NOMO-1 treated with DMSO at 0.1 percent for 48 hours (cell line): ENCODE results near the gene TNFRSF14.

ENCODE experiments used
- DNase-seq: peaks from one replicate; lab custom pipeline; 2025; ENCODE audit not compliant: unreplicated experiment; lab: John Stamatoyannopoulos, UW

TNFRSF14 gene

DNA sequence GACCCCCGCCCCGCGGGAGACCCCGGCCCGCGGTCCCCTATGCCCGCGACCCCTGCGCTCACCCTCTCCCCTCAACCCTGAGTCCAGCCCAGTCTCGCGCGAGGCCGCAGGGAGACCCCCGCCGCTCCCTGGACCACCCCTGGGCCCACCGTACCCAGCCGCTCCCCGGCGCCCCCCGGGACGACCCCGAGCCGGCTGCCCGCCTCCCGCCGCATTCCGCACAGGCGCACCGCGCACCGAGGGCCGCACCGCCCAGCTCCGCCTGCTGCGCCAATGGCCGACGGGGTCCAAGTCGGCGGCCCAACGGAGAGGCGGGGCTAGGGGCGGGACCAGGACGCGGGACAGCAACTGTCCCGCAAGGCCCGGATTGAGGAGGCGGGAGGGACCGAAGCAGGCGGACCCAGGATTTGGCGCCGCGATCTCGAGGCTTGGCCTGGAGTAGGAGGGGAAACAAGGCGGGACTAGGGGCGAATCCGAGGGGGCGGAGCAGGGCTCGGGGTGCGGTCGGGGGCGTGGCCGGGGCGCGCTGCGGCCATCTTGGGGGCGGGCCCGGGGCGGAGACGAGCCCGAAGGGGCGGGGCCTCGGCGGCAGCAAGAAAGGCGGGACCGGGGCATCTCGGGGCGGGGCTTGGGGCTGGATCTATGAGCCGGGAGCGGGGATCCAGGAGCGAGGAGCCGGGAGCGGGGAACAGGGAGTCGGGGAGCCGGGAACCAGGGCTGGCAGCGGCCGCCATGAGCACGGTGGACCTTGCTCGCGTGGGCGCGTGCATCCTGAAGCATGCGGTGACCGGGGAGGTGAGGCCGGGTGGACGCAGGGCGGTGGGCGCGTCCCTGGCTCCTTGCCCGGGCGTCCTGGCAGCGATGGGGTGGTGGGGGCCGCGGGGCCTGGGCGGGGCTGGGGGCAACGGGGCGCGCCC is 30.2 kb downstream of the TNFRSF14 start, which contains the start of gene PRXL2B:
Gene PRXL2B (plus strand): TSS at position 624 of the 917 bp plus-strand sequence. CDS start 109 bp downstream, at position 733.
- peak; percentile 97 for DNase-seq

DNA sequence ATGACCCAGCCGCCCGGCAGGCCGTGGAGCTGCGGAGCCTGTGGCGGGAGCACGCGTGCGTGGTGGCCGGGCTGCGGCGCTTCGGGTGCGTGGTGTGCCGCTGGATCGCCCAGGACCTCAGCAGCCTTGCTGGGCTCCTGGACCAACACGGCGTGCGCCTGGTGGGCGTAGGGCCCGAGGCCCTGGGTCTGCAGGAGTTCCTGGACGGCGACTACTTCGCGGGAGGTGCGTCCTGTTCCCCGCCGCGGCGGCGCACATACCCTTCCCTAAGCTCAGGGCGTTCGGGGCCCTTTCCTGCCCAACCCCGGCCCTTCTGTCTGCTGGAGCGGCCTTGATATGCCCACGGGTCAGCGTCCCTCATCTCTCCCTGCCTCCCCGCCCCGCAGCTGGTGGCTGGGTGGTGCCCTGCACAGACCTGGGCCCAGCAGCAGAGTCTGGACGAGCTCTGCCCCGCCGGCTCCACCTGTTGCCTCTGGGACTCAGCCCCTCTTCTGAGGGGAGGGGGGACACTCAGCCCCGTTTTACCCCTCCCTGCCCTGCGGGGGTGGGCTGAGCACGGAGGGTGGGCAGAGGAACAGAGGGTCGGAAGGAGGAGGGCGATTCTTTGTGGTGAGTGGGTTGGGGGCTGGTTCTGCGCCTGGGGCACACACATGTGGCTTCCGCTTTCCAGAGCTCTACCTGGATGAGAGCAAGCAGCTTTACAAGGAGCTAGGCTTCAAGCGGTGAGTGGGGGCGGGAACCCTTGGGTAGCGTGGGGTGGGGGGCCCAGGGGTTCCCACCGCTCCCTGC is 31.1 kb downstream of the TNFRSF14 start:
- DNase-seq, result no peak

DNA sequence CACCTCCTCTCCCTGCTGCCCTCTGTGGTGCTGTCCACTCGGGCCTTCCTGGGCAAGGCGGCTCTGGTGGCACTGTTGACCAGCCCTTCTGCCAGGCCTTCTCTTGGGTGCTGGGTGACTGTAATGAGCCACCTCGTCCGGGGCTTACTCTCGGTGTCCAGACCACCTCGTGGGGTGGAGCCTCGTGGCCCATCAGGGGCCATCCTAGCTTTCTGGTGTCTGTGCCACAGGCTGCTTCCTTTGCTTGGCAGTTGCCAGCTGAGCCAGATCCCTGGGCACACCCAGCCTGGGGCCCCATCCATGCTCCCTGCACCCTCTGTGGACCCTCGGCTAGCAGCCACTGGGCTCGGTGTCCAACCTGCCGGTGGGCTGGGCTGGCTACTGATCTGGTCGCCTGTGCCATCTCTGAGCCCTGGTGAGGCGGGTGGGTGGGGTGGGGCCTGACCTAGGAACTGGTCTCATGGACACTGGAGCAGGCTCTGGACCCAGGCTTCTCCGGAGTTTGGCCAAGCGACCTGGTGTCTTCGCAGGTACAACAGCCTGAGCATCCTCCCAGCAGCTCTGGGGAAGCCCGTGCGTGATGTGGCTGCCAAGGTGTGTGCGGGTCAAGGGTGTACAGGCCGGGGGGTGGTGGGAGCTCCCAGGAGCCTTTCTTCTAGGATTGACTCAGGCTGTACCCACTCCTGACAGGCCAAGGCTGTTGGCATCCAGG is 31.8 kb downstream of the TNFRSF14 start:
- DNase-seq, result no peak

DNA sequence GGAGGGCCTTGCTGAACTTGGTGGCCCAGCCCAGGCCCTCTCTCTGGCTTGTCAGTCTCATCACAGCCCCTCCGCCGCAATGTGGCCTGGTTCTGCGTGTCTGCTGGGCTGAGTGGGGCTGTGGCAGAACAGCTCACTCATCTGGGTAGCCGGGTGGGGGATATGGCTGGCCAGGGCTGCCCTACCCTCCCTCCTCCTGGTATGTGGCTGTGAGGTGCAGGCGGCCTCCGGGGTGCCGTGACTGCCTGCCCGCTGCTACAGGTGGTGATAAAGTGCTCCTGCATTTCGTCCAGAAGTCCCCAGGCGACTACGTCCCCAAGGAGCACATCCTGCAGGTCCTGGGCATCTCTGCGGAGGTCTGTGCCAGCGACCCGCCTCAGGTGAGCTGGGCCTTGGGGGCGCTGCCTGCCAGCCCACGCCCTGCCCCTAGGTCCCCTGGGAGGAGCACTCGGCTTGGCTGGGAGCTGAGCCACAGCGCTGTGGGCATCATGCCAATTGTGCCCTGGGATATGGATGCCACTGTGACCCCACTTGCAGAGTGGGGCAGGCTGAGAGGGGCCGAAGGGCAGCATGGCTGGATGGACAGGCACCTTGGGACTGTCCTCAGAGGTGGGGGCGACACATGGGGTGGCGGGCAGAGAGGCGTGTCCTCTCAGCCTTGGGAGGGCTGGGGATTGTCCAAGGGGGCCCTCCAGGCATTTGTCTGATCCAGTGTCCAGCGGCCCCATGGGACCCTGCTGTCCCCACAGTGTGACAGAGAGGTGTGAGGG is 32.7 kb downstream of the TNFRSF14 start:
- DNase-seq, result no peak

DNA sequence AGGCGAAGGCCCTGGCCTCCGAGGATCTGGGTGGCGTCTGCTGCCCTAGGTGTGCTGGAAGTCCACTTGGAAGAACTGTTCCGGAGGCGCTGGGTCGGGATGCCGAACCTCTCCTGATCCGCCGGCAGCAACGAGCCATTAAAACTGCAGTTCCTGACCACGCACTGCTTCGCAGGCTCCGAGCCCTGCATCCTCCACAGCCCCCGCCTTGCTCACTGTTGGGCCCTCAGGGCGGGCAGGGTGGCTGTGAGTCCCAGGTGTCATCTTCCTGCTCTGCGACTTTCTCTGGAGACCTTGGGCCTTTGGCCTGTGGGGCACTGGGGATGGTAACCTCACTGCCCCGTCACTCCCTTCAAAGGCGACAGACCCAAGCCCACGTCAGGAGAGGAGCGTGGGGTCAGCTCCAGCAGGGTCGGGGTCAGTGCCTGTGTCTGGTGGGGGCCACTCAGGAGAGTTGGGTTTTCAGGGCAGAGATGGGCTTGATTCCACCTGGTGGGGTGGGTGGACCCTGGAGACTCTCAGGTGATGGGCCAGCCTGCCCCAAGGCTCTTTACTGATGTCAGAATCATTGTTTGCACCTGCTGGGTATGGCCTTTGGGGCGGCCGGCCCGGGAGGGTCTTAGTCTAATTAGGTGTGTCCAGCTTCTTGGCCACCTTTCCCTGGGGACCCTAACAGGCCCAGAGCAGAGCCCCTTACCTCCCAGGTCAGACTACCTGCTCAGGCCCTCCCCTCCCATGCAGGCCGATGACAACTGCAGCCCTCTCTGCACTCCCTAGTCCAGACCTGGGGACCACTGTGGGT is 33.5 kb downstream of the TNFRSF14 start:
- DNase-seq, result no peak

DNA sequence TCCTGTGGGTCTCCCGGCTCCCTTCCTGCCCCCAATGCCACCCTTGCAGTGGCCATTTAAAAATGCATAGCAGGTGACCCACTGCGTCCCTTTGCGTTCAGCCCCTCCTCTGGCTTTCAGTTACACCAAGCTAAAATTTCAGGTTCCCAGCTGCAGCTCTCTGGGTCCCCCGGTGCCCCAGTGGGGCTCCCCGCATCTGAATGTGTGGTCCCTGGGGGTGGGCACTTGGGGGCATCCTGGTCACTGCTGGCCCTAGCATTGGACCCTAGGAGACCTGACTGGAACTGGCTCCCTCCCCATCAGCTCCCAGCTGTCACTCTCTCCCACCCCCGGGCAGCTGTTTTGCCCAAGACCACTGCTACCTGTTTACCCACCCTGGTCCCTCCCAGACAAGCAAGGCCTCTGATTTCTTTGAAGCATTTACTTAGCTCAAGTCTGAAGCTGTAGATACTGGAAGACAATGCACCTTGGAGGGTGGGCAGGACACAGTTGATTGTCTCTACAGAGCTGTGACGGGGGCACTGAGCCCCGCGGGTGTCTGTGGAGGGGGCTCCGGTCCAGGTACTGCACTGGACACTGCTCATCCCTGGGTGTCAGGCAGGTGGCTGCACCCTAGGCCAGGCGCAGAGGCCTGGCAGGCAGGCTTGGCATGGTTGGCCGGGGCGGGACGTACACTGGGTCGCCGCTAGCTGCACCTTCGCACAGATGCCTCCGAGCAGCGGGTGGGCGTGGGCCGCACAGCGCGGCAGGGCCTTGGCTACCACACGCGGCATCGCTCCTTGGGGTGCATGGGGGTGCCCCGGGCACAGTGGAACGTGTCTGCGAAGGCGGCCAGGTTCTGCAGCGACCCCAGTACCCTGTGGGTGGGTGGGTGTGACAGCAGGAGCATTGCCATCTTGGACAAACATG is 34.3 kb downstream of the TNFRSF14 start:
- no peak for DNase-seq

DNA sequence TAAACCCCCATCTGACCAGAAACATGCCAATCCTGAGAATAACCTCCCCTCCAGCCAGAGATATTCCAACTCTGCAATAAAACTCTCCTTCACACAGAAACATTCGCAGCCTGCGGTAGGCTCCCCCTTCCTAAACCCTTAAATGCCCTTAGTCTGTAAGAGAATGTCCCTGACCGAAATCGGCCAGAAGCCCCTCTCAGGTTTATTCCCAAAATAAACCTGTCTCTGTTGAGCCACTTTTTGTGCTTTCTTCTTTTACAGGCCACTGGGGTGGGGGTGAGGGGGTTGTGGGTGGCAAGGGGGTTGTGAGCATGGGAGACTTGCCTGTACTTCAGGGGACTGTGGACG is 35.0 kb downstream of the TNFRSF14 start:
- DNase-seq, result no peak

DNA sequence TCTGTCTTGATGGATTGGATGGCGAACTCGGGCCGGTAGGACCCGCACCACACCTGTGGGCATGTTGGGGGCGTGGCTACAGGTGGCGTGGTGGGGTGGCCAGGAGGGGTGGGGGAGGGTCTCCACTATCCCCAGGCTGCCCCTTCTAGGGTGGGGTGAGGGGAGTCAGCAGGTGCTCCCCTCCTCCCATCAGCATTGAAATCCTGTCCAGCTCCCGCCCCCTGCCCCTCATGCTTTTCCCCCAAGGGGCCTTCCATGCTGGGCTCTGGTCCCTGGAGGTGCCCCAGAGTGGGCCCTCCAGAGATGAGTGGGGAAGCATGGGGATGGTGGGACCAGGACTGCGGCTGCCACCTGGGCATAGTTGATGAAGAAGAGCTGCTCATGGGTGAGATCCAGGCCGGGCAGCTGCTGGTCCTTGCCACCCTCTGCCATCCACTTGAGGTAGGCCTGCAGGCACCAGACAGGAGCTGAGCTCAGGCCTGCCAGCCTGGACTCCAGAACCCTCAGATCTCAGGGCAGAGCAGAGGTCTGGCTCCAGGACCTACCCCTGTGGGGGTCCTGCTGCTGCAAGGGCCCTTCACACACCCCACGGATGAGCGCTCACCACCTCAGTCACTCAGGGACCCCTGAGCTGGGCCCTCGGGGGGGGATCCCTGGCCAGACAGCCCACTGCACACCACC is 35.5 kb downstream of the TNFRSF14 start:
- no peak for DNase-seq

DNA sequence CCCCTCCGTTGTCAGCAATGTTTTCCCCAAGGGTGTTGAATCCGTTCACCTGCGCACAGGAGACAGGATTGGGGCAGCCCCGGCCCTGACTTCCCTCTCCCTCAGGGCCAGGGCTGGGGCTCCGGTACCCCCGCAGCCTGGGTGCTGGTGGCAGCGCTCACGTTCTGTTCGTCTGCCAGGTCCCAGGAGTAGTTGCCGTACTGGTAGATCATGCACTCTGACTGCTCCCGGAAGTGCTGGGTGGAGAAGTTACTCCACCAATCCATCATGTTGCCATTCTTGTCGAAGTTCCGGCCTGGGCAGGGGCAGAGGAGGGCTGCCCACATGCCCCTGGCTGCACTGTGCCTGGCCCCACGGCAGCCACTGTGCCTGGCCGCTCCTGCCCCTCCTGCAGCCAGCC is 36.5 kb downstream of the TNFRSF14 start:
- DNase-seq, result peak; percentile 26

DNA sequence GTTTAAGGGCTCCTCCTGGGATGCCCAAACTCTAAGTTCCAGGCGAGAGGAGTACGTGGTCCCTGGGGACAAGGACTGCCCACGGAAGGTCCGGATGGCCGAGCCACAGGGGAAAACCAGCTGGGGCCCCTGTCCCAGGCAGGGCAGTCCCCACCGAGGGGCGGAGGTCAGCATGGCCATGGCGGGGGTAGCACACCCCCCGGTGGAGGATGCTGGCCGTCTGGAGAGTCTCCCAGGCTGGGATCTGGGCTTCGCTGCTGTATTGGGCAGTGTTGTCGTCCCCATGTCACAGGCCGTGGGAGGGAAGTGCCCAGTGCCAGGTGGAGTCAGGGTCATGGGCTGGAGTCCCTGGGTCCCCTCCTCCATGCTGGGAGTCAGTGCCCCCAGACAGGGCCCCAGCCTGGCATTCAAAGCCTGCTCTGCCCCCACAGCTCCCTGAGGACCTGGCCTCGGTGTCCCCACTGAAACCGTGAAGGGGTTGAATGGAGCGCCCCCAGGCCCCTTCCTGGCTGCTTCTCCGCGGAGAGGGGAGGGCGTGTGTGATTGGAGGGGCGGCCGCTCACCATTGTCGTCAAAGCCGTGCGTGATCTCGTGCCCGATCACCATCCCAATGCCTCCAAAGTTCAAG is 37.2 kb downstream of the TNFRSF14 start:
- DNase-seq, result no peak

DNA sequence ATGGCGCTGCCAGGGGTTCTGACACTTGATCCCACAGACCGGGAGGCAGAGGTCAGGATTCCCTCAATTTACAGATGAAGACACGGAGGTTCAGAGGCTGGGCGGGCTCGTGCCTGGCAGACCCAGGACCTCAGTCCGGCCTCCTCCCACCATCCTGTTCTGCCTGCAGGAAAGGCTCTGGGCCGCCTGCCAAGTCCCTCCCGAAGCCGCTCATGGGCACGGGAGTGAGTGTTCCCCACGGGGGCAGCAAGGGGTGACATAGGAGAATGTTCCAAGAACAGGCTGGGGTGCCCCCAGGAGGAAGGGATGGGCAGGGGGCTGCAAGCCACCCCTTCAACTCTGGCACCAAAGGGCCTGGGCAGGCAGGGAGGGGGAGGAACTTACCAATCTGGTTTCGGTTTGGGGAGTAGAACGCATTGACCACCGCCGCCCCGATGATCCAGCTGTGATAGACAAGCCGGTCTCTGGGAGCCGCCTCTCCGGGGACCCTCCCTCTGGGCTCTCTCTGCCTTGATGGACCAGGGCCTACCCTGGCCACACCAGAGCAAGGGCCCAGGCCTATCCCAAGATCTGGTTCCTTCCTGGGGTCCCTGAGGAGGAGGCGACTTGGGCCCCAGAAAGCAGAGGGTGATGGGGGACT is 38.0 kb downstream of the TNFRSF14 start:
- no peak for DNase-seq

DNA sequence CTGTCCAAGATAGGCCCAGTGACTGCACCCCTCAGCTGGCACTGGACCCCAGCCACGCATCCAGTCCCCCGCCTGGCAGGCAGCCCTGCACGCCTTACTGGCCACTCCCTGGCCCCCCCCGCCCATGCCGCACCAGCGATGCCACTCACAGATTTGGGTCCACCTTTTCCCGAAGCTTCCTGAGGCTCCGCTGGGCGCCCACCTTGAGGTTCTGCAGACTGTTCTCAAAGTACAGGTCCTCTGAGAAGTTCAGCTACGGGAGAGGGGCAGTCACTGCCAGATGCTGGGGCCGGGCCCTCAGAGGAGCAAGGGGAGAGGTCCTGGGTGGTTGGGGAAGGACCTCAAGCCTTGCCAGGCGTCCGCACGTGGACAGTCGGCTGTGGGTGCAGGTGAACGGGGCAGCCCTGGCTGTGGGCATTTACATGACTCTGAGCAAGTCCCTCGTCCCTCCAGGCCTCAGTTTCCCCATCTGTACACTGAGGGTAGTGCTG is 38.5 kb downstream of the TNFRSF14 start:
- DNase-seq, result no peak

DNA sequence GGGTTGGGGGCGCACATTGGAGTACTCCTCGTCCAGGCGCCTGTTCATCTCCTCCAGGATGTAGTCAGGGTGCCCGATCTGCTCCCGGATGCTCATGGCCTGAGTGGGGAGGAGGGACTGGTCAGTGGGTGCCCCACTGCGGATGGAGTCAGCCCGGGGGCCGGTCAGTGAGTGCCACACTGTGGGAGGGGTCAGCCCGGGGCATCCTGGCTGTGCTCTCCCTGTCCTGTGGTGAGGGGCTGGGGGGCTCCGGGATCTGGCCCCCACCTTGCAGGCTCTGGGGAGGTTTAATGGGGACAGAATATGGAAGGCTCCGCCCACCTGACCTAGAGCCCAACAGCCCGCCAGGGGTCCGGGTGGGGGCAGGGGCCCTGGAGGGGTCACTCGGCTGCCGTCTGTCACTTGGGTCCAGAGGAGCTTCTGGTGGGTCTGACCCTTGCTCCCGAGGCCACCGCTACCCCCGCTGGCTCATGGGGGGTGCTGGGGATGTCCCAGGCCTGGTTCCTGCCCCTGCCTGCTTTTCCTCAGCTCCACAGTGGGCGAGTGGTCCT is 39.2 kb downstream of the TNFRSF14 start:
- DNase-seq, result no peak

DNA sequence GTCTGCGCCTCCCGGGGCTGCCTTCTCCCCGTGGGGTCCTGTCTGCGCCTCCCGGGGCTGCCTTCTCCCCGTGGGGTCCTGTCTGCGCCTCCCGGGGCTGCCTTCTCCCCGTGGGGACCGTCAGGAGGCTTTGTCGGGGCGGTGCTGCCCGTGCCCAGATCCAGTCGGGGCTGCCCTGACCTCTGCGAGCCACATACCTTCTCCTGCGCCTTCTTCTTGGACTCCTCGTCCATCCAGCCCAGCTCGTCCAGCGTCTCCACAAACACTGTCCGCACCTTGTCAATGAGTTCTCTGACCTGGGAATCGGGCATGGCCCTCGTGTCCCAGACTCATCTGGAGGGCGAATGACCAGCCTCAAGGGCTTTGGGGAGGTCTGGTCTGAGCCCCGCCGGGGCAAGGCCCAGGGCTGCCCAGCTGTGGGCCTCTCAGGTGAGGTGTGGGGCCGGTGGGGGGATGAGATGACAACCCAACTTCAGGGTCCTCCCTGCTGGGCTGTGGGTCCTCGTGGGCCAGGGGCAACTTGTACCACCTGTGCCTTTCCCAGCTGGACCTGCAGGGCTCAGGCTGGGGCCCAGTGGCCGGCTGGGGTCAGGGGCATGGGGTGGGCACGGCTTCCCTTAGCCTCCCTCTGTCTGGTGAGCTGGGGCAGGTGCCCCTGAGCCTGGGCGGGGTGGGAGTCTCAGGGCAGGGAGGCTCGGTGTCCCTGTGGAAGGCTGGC is 39.8 kb downstream of the TNFRSF14 start:
- no peak for DNase-seq

DNA sequence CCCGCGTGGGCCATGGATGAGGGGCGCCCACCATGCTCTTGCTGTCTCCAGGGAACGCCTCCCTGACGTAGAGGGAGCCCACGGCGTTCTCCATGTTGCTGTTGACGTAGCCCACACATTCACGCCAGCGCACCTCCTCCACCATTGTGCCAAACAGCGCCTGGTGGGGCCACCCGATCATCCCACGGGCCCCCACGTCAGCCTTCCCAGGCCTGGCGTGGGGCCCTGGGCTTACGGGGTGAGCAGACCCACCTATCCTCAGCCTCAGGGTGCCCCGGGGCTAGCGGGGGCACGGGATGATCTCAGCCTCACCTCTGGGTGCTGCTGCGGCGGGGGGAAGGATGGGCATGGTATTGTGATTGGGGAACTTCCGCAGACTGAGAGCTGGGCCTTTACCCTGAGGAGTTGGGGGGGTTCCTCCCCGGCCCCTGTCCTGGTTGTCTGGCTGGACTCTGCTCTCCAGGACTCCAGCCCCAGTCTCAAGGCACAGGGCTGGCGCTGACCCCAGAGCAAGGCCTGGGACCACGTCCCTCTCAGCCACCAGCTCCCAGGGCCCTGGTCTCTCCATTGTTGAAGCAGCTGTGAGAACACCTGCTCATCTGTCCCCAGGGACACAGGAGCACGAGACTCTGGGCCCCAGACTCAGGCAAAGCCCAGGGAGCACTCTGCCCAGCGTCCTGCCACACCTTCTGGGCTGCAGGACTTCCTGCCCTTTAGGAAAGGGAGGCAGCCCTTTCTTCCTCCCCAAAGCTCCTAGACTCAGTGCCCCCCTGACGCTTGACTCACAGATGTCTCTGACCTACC is 40.6 kb downstream of the TNFRSF14 start:
- DNase-seq, result no peak
